AG20443 (cell line): ENCODE data around the gene AHRR.
"Not testable (repeated sequence)": the region's sequence is repeated elsewhere in the genome, so short reads cannot be mapped to it uniquely, and the experiment has no call there.

Source experiments
- DNase-seq: peaks from one replicate; pipeline ENCODE4 v3.0.0; 2012; ENCODE audit warnings: low spot score, mixed read lengths

Gene AHRR

DNA sequence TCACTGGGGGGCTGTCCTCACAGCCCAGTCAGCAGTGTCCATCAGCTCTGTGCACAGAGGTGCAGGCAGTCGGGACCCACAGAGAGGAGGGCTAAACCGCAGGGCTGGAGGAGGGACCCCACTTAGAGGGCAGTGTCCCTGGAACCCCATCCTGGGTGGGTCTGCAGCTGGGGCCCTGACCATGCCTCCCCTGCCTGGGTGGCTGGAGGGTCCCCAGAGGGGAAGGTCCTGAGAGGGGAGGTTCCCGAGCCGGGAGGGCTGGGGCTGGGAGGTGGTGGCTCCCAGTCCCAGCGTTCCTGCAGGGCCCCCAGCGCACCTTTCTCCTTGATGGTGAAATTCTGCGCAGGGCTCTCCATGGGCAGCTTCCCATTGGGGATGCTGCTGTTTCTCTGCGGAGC is 154.2 kb downstream of the AHRR start:
- no peak for DNase-seq

GRCh38 chr5:476102-476813 is 154.7 kb downstream of the AHRR start:
- no peak for DNase-seq

DNA sequence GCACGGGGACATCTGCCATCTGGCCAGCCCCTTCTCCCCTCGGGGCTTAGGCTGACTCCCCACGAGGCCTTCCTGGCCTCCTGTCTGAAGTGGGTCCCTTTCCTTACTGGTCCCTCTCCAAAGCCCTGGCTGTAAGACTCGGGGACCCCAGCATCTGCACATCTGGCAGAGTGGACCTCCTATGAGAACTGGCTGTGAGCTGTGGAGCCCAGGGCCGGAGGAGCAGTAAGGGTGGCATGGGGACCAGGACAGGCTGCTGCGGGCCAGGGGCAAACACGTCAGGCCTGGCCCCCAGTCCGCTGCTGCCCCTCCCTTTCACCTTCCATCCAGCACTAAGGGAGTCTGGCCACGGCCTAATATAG is 155.3 kb downstream of the AHRR start:
- no peak for DNase-seq

DNA sequence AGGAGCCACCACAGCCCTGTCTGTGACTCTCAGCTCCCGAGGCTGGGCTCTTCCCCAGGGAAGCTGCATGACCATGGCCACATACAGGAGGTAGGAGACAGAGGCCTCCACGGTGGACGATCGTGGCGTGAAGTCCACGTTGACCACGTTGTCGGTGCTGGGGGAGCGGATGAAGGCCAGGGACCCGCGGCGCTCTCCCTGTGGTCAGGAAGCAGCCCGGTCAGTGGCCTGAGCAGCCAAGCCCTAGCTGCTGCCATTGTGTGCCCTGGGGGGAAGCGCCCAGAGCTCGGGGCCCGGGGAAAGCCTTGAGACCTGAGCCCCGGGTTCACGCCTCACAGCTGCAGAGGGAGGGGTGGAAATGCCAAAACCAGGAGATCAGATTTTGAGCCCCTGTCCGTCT is 155.7 kb downstream of the AHRR start:
- DNase-seq, result no peak

DNA sequence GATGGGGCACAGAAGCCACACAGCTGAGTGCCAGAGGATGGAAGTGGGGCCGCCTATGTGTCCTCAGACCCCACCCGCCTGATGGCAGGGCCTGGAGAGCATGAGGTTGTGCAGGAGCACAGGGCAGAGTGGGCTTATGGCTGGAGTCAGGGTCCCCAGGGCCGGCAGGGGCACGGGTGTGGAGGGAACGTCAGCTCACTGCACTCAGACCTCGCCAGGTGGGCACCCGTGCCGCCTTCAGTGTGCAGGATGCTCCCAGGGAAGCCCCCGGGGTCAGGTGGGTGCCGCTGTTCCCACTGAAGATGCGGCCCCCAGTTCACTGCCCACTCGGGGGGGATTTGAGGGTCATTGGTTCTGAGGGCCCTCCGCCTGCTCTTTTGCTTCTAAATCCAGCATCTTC is 156.4 kb downstream of the AHRR start:
- no peak for DNase-seq

DNA sequence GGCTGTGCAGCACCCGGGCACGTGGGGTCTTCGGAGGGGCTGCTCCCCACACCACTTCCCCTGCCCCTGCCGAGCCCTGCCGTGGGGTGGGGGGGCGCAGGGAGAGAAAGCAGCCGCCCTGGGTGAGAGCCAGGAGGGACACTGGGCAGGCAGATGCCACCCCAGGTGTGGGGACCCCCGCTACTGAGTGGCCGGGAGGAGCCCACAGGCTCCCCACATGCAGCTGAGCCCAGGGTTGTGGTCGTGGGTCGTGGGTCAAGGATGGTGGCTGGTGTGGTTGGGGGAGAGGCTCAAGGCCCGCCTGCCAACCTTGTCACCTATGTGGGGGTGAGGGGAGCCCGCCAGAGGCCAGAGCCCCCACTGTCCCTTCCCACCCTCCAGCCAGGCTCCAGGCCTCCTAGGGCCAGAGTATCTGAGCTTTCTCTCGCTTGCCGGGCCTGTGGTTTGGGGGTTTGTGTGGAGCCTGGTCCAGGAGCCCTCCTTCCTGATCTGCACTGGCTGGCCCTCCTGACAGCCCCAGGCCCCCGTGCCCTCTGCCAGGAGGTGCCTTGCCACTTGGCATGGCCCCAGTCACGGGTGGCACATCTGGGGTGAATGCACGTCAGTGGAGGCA is 157.0 kb downstream of the AHRR start:
- DNase-seq, result no peak

GRCh38 chr5:478982-479535 is 157.5 kb downstream of the AHRR start:
- DNase-seq, result no peak

DNA sequence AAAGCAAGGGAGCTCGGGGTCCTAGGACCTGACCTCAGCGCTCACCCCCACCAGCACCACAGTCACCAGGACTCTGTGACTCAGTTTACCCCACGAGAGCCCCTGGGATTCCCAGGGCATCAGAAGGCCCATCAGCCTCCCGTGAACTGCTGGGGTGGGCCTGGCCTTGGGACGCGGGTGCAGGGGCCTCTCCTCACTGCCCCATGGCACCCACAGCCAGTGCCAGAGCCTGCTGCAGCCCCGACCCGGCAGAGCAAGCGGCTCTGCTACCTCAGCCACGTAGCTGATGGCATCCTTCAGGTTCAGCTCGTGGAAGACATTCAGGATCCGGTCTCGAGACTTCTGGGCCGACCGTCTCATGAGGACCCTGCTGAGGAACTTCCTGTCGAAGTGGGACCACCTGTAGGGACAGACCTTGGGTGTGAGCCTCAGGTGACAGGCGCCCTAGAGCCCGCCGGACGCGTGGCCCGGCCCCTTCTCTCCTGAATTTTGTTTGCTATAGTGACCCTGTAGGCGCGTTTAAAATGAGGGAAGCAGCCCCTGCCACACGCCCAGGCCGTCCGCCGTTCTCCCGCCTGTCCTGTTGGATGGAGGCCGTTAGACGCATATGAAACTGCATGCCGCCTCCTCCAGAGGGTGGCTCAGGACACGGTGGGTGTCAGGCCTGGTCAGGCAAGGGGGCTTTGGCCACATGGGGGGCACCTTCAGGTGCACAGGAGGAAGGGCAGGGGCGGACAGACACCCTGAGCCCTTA is 158.2 kb downstream of the AHRR start:
- DNase-seq, result no peak

- no peak for DNase-seq
Measured at GRCh38 chr5:481347-481746, 159.8 kb downstream of the AHRR start.

DNA sequence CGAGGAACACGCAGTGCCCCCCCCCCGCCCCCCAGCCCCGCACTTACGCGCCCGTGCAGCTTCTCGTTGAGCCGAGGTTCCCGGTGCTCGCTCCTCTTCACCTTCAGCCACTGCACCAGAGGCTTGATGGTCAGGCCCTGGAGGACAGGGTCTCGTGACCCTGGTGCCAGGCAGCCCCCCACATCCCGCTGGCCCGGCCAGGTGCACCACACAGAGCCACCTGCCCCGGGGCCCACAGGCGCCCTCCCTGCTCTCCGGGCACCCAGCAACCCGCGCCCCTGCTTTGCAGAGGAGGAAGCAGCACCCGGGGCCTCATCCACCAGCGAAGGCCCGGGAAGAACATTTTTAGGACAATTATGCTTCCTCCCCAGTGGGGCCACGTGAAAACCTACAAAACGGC is 160.5 kb downstream of the AHRR start:
- no peak for DNase-seq

- DNase-seq, result no peak
Measured at GRCh38 chr5:482506-482905, 161.0 kb downstream of the AHRR start.

- no peak for DNase-seq
Measured at GRCh38 chr5:483011-483410, 161.5 kb downstream of the AHRR start.

- DNase-seq, result no peak
Measured at GRCh38 chr5:483434-484140, 162.1 kb downstream of the AHRR start.

DNA sequence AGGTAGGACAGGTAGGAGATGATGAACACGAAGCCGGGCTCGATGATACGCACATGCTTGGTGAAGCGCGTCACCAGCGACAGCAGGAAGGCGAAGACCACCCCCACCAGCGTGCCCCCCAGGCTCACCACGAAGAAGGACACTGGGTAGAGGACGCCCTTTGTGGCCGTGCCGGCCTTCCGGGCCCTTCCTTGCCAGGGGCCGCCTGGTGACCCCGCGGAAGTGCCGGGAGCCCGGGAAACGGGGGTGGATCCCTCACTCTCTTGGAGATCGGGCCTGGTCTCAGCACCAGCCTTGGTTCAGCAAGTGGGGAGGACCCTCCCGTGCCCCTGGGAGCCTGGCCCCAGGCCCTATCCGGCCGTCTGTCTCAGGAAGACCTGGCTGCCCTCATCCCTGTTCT is 163.0 kb downstream of the AHRR start:
- no peak for DNase-seq

DNA sequence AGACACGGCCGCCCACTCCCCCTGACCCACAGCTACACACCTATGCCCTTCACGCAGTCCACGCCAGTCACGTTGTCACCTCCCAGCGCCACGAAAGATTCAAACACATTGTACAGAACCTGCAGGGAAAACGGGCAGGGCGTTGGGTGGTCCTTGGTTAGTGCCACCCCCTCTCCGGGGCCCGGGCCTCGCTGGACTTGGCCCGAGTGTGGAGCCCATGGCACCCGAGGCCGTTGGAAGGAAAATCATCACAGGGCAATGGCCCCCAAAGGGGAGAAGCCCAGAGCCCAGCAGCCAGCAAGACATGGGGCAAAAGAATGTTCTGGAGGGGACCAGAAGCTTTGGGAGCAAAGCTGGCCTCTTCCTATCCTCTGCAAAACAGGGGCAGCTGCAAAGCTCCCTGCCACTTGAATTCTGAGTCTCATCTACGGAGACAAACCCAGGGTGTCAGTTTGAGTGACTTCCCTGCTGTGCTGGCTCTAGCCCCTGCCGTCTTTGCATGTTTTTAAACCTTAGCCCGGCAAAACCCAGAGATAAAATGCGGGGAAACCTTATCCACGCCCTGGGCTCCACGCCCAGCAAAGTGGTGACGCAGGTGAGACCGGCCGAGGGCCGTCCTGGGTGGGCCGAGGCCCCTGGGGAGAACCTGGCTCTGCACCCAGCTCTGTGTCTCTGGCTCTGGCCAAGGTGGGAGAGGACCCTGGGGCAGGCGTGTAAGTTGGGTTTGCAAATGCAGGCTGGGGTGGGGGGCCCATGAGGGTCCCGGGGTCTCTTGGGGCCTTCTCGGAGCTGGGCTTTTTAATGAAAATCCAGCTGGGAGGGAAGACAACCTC is 163.8 kb downstream of the AHRR start:
- no peak for DNase-seq

DNA sequence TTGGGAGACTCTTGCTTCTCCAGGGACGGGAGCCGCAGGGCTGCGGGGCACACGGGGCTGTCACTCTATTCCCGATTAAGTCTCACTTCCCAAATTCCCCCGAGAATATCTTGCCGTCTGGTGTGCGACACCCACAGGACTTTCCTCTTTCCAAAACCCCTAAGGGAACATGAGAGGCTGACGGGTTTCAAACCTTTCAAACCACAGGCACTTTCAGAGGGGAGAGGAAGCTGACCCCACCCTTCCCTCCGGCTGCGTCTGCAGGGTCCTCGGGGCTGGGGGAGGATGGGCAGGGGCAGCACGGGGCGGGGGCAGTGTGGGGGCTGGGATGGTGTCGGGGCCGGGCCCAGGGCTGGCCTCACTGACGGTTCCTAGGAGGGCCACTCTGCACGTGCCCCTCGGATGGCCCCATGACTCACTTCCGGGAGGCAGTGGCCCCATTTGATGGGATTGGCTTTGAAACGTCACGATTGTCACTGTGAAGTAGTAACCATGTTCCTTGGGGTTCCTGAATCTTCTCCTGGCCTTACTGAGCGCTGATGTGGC is 164.5 kb downstream of the AHRR start:
- DNase-seq, result no peak

DNA sequence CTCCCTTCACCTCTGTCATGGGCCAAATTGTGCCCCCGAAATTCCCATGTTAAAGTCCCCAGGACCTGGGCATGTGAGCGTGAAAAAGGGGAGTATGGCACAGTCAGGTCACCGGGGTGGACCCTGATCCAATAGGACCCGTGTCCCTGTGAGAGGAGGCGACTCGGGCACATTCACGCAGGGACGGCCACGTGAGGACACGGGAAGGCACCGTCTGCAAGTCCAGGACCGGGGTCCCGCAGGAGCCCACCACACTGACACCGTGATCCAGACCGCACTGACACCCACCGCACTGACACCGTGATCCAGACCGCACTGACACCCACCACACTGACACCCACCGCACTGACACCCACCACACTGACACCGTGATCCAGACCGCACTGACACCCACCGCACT is 165.1 kb downstream of the AHRR start:
- DNase-seq, result not testable (repeated sequence)
